SK-N-SH (cell line): ENCODE measurements around the gene CD300H.

Experiments used
- FOSL2 ChIP-seq: IDR thresholded peaks from 2 replicates; pipeline ENCODE4 v1.4.0; 2012; ENCODE audit warnings: low read depth, mild to moderate bottlenecking, moderate library complexity, borderline replicate concordance
- JUND ChIP-seq: IDR thresholded peaks from 2 replicates; pipeline ENCODE4 v1.4.0; 2012
- MXI1 ChIP-seq: IDR thresholded peaks from 2 replicates; pipeline ENCODE4 v1.6.1; 2012; ENCODE audit warnings: mild to moderate bottlenecking, low read depth, low read length, improper control_type of control experiment
- POLR2AphosphoS5 ChIP-seq: IDR thresholded peaks from 2 replicates; pipeline ENCODE4 v1.6.1; 2012; ENCODE audit warnings: low read depth, low read length
- RFX5 ChIP-seq: IDR thresholded peaks from 2 replicates; pipeline ENCODE4 v1.6.1; 2012; ENCODE audit warnings: mild to moderate bottlenecking, improper control_type of control experiment, low read length
- SMC3 ChIP-seq: IDR thresholded peaks from 2 replicates; pipeline ENCODE4 v1.6.1; 2012; ENCODE audit warnings: low read depth, low read length, improper control_type of control experiment
- TAF1 ChIP-seq: IDR thresholded peaks from 2 replicates; pipeline ENCODE4 v1.6.1; 2012; ENCODE audit warnings: low read depth, mild to moderate bottlenecking, low read length, moderate library complexity, borderline replicate concordance
- YY1 ChIP-seq: IDR thresholded peaks from 2 replicates; pipeline ENCODE4 v1.4.0; 2012; ENCODE audit warnings: low read depth, mild to moderate bottlenecking
- TF ChIP-seq, protein P1 (sequence below): fragments of 200-600 bp; sonication (generic); IDR thresholded peaks from 2 replicates; pipeline ENCODE4 v1.6.1; 2017; ENCODE audit warnings: antibody characterized with exemption, mild to moderate bottlenecking, moderate library complexity
- TF ChIP-seq, protein P2 (sequence below): IDR thresholded peaks from 2 replicates; pipeline ENCODE4 v1.6.1; 2012; ENCODE audit warnings: mild to moderate bottlenecking, low read depth, low read length, moderate library complexity
- TF ChIP-seq, protein P3 (sequence below): IDR thresholded peaks from 2 replicates; pipeline ENCODE4 v1.4.0; 2012; ENCODE audit warnings: low read depth, borderline replicate concordance

DNA sequence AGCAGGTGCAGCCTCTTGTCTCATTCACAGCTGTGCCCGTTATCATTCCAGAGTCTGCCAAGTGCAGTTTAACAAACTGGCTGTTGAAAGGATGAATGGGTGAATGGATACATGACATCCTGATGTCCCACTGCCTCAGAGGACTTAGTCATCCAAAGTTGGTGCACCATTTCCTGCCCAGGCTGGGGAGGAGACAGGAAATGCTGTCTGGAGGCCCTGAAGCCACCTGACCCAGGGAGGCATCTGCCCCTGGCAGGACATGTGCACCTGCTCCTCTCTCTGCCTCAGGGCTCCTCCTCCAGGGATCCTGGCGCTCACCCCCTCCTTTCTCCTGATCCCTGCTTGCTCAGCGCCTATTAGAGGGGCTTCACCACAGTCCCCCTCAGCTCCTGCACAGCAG lies 19.6 kb downstream of the CD300H start:
- TF ChIP-seq TAF1, result no peak
- TF ChIP-seq, protein P1, sequence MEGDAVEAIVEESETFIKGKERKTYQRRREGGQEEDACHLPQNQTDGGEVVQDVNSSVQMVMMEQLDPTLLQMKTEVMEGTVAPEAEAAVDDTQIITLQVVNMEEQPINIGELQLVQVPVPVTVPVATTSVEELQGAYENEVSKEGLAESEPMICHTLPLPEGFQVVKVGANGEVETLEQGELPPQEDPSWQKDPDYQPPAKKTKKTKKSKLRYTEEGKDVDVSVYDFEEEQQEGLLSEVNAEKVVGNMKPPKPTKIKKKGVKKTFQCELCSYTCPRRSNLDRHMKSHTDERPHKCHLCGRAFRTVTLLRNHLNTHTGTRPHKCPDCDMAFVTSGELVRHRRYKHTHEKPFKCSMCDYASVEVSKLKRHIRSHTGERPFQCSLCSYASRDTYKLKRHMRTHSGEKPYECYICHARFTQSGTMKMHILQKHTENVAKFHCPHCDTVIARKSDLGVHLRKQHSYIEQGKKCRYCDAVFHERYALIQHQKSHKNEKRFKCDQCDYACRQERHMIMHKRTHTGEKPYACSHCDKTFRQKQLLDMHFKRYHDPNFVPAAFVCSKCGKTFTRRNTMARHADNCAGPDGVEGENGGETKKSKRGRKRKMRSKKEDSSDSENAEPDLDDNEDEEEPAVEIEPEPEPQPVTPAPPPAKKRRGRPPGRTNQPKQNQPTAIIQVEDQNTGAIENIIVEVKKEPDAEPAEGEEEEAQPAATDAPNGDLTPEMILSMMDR, result no peak
- no peak for TF ChIP-seq SMC3
- TF ChIP-seq, protein P2, sequence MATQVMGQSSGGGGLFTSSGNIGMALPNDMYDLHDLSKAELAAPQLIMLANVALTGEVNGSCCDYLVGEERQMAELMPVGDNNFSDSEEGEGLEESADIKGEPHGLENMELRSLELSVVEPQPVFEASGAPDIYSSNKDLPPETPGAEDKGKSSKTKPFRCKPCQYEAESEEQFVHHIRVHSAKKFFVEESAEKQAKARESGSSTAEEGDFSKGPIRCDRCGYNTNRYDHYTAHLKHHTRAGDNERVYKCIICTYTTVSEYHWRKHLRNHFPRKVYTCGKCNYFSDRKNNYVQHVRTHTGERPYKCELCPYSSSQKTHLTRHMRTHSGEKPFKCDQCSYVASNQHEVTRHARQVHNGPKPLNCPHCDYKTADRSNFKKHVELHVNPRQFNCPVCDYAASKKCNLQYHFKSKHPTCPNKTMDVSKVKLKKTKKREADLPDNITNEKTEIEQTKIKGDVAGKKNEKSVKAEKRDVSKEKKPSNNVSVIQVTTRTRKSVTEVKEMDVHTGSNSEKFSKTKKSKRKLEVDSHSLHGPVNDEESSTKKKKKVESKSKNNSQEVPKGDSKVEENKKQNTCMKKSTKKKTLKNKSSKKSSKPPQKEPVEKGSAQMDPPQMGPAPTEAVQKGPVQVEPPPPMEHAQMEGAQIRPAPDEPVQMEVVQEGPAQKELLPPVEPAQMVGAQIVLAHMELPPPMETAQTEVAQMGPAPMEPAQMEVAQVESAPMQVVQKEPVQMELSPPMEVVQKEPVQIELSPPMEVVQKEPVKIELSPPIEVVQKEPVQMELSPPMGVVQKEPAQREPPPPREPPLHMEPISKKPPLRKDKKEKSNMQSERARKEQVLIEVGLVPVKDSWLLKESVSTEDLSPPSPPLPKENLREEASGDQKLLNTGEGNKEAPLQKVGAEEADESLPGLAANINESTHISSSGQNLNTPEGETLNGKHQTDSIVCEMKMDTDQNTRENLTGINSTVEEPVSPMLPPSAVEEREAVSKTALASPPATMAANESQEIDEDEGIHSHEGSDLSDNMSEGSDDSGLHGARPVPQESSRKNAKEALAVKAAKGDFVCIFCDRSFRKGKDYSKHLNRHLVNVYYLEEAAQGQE, result no peak
- TF ChIP-seq, protein P3, sequence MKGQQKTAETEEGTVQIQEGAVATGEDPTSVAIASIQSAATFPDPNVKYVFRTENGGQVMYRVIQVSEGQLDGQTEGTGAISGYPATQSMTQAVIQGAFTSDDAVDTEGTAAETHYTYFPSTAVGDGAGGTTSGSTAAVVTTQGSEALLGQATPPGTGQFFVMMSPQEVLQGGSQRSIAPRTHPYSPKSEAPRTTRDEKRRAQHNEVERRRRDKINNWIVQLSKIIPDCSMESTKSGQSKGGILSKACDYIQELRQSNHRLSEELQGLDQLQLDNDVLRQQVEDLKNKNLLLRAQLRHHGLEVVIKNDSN, result no peak
- no peak for TF ChIP-seq POLR2AphosphoS5
- TF ChIP-seq JUND, result no peak
- no peak for TF ChIP-seq RFX5
- TF ChIP-seq YY1, result no peak
- TF ChIP-seq MXI1, result no peak
- no peak for TF ChIP-seq FOSL2
